Endometrium (tissue), 2 donors: ENCODE data around the gene OLFML2A.

Experiments used
- FAIRE-seq: peaks from 2 replicates; lab custom pipeline; 2012; peaks lifted over from hg19 to GRCh38; lab: Jason Lieb, UNC
- donor health status: control.
- donor health status: control.

The OLFML2A gene

GRCh38 chr9:124797343-124798103, 20.6 kb downstream of the OLFML2A start:
- FAIRE-seq: no peak

- no peak for FAIRE-seq
Observed at GRCh38 chr9:124799274-124800006, 22.5 kb downstream of the OLFML2A start.

GRCh38 chr9:124800306-124801259, 23.6 kb downstream of the OLFML2A start:
- FAIRE-seq: no peak

DNA sequence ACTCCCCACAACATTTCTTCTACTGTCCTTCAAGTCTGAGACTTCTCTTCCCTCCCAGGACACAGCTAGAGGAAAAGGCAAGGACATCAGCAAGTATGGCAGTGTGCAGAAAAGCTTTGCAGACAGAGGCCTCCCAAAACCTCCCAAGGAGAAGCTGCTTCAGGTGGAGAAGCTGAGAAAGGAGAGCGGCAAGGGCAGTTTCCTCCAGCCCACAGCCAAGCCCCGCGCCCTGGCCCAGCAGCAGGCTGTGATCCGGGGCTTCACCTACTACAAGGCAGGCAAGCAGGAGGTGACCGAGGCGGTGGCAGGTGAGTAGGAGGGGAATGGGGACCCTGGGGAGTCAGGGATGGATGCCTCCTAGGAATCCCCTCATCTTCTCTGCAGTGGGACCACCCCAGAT, 24.4 kb downstream of the OLFML2A start:
- FAIRE-seq: no peak

DNA sequence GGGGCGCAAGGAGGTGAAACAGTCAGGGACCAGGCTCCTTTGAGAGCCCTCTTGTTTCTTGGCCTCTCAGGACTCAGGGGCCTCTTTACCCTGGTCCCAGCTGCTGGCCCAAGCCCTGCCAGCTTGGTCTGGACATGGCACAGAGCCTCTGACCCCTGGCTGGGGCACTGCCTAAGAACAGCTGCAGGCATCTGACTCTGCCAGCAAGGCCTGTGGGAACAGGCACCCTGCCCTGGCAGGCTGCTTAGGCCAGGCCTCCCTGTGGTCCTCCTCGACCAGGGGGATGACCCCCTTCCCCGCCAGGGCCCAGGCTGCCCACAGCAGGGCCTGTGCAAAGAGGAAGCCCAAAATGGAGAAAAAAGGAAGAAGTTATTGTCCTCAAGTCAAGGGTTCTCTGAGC, 25.5 kb downstream of the OLFML2A start:
- no peak for FAIRE-seq

- no peak for FAIRE-seq
Observed at GRCh38 chr9:124803911-124804310, 27.0 kb downstream of the OLFML2A start.

GRCh38 chr9:124805186-124805585, 28.3 kb downstream of the OLFML2A start:
- FAIRE-seq: no peak

GRCh38 chr9:124808246-124808956, 31.5 kb downstream of the OLFML2A start:
- no peak for FAIRE-seq

- no peak for FAIRE-seq
Observed at GRCh38 chr9:124809211-124809610, 32.3 kb downstream of the OLFML2A start.

- FAIRE-seq: no peak
Observed at GRCh38 chr9:124809741-124810500, 33.0 kb downstream of the OLFML2A start.

DNA sequence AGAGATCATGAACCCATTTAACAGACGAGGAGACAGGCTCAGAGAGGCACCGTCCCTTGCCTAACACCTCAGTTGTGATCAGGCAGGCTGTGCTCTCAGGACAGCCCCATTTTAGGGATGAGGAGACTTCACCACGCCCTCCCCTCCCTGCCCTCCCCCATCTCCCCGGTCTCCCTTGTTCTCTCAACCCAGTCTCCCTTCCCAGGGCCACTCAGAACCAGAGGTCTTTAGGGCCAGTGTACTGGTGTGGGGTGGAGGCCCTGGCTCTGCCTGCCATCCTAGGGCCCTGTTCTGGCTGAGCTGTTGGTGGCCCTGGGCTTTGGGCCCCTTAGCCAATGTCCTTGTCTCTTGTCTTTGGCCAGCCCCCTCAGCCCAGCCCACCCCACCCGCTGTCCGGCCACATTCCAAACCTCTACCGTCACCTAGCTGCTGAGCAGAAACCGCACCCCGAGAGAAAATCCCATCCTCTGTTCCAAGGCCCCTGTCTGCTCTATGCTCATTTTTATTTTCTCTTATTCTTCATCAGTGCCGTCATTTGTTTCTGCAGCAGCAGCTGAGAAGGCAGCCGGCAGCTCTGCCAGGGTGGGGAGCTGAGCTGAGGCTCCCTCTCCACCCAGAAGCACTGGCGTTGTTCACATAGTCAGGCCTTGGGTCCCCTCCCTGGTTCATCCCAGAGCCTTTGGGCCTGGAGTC, 33.9 kb downstream of the OLFML2A start:
- no peak for FAIRE-seq

DNA sequence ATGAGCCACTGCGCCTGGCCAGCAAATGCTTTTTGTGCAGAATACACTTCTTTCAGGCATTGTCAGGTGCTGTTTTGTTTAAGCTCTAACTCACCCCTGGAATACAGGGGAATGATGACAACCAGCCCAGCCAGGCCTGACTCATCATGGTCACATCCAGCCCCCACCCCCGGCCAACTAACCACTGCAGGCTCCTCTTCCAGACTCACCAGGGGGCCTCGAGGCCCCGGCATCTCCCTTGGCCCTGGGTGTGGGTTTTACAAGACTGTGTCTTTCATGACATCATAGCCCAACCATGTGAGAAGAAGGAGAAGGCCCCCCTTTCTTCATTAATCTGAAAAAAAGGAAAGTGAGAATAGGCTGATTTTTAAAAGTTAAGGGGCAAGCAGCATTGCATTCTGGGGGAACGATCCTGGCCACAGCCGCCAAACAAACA, 35.5 kb downstream of the OLFML2A start:
- no peak for FAIRE-seq

GRCh38 chr9:124813041-124813440, 36.1 kb downstream of the OLFML2A start:
- no peak for FAIRE-seq

GRCh38 chr9:124813501-124814163, 36.7 kb downstream of the OLFML2A start:
- no peak for FAIRE-seq

DNA sequence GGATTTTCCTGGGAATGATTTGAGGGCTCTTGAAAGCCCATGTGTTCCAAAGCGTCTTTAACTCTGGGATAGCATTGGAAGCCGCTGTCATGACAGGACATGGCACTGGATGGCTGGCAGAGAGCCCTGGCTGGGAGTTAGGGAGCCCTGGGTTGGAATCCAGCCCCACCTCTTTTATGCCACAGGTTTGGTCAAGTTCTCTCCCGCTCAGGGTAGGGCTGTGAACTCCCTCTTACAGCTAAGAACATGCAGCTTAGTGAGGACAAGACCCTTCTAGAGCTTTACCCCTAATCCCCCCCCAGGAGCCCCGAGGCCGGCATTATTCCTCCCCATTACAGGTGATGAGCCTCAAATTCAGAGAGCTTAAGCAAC, 37.2 kb downstream of the OLFML2A start:
- FAIRE-seq: no peak

DNA sequence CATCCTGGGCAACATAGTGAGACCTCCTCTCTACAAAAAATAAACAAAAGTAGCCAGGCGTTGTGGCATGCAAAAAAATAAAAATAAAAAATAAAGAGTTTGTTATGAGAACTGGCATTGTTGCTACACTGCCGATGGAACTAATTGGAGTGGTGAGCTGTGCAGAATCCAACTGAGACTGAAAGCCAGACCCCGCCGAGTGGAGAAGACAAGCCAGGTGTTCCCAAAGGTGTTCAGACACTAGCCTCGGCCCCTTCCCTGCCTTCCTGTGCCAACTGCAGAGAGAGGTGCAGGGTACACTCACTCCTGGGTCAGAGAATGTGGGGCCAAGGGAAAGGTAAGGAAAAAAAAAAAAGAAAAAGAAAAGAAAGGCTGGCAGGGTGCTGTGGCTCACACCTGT, 38.7 kb downstream of the OLFML2A start:
- FAIRE-seq: no peak

DNA sequence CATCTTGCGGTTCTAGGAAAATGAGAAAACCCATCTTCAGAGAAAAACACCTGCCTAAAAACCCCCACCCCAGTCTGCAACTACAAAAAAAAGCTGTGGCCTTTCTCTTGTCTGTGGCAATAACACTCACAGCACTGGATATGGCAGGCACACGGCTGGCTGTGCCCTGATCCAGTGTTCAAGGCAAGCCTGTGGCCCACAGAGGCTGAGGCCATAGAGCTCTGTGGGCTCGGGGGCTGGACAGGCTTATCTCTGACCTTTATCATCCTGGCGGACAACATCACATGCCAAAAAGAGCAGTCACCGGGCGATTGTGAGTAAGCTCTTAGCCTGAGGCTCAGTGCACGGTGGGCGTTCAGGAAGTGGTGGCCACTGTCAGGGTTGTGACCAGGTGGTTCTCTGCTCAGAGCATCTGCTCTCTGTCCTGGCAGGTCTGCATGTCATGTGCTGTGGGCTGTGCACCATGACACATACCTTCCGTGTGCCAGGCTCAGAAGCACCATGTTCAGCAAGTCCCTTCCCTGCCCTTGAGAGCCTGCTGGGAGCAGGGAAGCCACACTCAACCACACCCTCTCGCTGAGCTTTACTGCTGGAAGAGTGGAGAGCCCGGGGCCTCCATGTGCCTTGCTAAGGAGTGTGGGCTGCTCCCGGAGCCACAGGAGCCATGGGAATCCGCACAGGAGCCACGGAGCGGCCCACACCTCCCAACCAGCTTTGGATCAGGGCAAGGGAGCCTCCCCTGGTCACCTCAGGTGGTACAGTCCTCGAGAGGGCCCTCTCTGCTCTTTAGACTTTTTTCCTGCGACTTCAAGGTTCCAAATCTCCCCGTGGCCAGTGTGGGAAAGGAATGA, 41.7 kb downstream of the OLFML2A start:
- no peak for FAIRE-seq

GRCh38 chr9:124820698-124821623, 44.0 kb downstream of the OLFML2A start:
- FAIRE-seq: no peak
